Epidermal melanocyte (primary cell): ENCODE measurements around the gene LRRC45.
A peak's percentile ranks its signal among the peaks of the same experiment; 100 is the strongest.

Experiments
- DNase-seq: peaks from one replicate; pipeline ENCODE4 v3.0.0; 2011; ENCODE audit warnings: low spot score; ENCODE audit not compliant: insufficient read length

LRRC45 gene

GRCh38 chr17:82050761-82051641, 27.9 kb downstream of the LRRC45 start:
- no peak for DNase-seq

GRCh38 chr17:82051776-82052637, 28.9 kb downstream of the LRRC45 start, which contains the start of the genes GPS1 and RFNG:
GPS1 (plus strand) TSS chr17:82051898; CDS start chr17:82051932, 34 bp downstream.
RFNG (minus strand) TSS chr17:82051811; CDS start chr17:82051766, 45 bp downstream.
- peak; percentile 88 for DNase-seq

GRCh38 chr17:82052638-82053059, 29.5 kb downstream of the LRRC45 start:
- DNase-seq, result no peak

GRCh38 chr17:82053130-82053529, 30.0 kb downstream of the LRRC45 start:
- no peak for DNase-seq

GRCh38 chr17:82053556-82054263, 30.6 kb downstream of the LRRC45 start:
- no peak for DNase-seq

- no peak for DNase-seq
Observed at GRCh38 chr17:82054351-82055022, 31.4 kb downstream of the LRRC45 start.

- no peak for DNase-seq
Observed at GRCh38 chr17:82055023-82055964, 32.2 kb downstream of the LRRC45 start.

GRCh38 chr17:82055965-82056728, 33.0 kb downstream of the LRRC45 start:
- no peak for DNase-seq

GRCh38 chr17:82056729-82057621, 33.9 kb downstream of the LRRC45 start:
- no peak for DNase-seq

GRCh38 chr17:82058230-82058854, 35.2 kb downstream of the LRRC45 start:
- DNase-seq, result no peak

- no peak for DNase-seq
Observed at GRCh38 chr17:82058855-82059249, 35.7 kb downstream of the LRRC45 start.

GRCh38 chr17:82059272-82060000, 36.3 kb downstream of the LRRC45 start:
- no peak for DNase-seq

- DNase-seq, result no peak
Observed at GRCh38 chr17:82060001-82060380, 36.9 kb downstream of the LRRC45 start.

GRCh38 chr17:82060614-82061013, 37.5 kb downstream of the LRRC45 start:
- DNase-seq, result no peak

- DNase-seq, result no peak
Observed at GRCh38 chr17:82061047-82061925, 38.2 kb downstream of the LRRC45 start.
